Endothelial cell of umbilical vein (primary cell): ENCODE results near the gene PRDM11. TPM values are rescaled to one million over a fixed set of nuclear protein-coding genes. Genes with fewer than 3 reads are reported as not detected.

Experiments used
- BruUV-seq: library from RNA; stranded (reverse); fragments of 400-500 nt; replicated peaks from 2 replicates; lab custom pipeline; 2021; lab: Mats Ljungman, UMichigan
- CTCF ChIA-PET: fragments of 300-600, 350-600 bp; sonication (Branson Sonifier 250); formaldehyde crosslinking; loops from one replicate; lab custom pipeline; 2021; ENCODE audit warnings: antibody characterized with exemption, inconsistent platforms; lab: Charles Lee
- POLR2A ChIA-PET: fragments of 300-600, 350-600 bp; sonication (Branson Sonifier 250); formaldehyde crosslinking; loops from one replicate; lab custom pipeline; 2021; ENCODE audit warnings: antibody characterized with exemption, inconsistent platforms; lab: Charles Lee
- DNase-seq: peaks from one replicate; pipeline ENCODE4 v3.0.0-alpha.2; 2011; ENCODE audit warnings: low read depth, low spot score
- FAIRE-seq: peaks from 2 replicates; lab custom pipeline; 2011; peaks lifted over from hg19 to GRCh38; lab: Jason Lieb, UNC
- H2AFZ ChIP-seq: 2 replicates; pipeline ENCODE4 v1.6.0; 2012; ENCODE audit warnings: low read depth, low read length, control low read depth, inconsistent platforms
- H3K27ac ChIP-seq: 2 replicates; pipeline ENCODE4 v1.5.1; 2011; ENCODE audit warnings: low read depth, mild to moderate bottlenecking, control low read depth, low read length, moderate library complexity; ENCODE audit not compliant: insufficient read depth
- H3K27me3 ChIP-seq, 2 experiments: 2 replicates each; pipeline versions ENCODE4 v1.6.0 to v1.6.1; 2011; ENCODE audit warnings: low read length in 2 of 2, mixed read lengths in 1 of 2; ENCODE audit not compliant: control insufficient read depth in 2 of 2, insufficient read depth in 2 of 2
- H3K36me3 ChIP-seq, 2 experiments: 2 replicates in 1 of 2; 3 replicates in 1 of 2; pipeline ENCODE4 v1.5.1; 2011; ENCODE audit warnings: low read length in 2 of 2, mild to moderate bottlenecking in 1 of 2, moderate library complexity in 1 of 2; ENCODE audit not compliant: control insufficient read depth in 2 of 2, insufficient read depth in 2 of 2; ENCODE audit errors: extremely low read depth in 1 of 2
- H3K4me1 ChIP-seq: 3 replicates; pipeline ENCODE4 v1.5.1; 2011; ENCODE audit warnings: mild to moderate bottlenecking, low read length; ENCODE audit not compliant: control insufficient read depth, insufficient read depth; ENCODE audit errors: extremely low read depth
- H3K4me2 ChIP-seq: 2 replicates; pipeline ENCODE4 v1.6.1; 2011; ENCODE audit warnings: low read length, control low read depth, mixed read lengths; ENCODE audit not compliant: insufficient read depth
- H3K4me3 ChIP-seq, 3 experiments: fragments of 200-600 bp in 1 of 3; sonication (generic), shearing (Covaris generic) in 1 of 3; replicated peaks in 1 of 3; 2 replicates each; pipeline ENCODE4 v1.5.1; 2011 to 2016; ENCODE audit warnings: control low read depth in 3 of 3, low read length in 3 of 3, mild to moderate bottlenecking in 2 of 3, inconsistent platforms in 1 of 3, low read depth in 1 of 3, moderate library complexity in 1 of 3; ENCODE audit not compliant: insufficient read depth in 1 of 3
- H3K79me2 ChIP-seq: 2 replicates; pipeline ENCODE4 v1.6.0; 2012; ENCODE audit warnings: low read length, inconsistent platforms; ENCODE audit not compliant: control insufficient read depth, insufficient read depth
- H3K9ac ChIP-seq: replicated peaks from 2 replicates; pipeline ENCODE3; 2011; ENCODE audit warnings: low read length, control low read depth; ENCODE audit not compliant: insufficient read depth; ENCODE audit errors: extremely low read depth
- H3K9me1 ChIP-seq: replicated peaks from 3 replicates; pipeline ENCODE4 v1.6.0; 2011; ENCODE audit warnings: mild to moderate bottlenecking, low read length; ENCODE audit not compliant: control insufficient read depth, insufficient read depth; ENCODE audit errors: extremely low read depth
- H3K9me3 ChIP-seq: replicated peaks from 2 replicates; pipeline ENCODE4 v1.5.1; 2012; ENCODE audit warnings: low read length, inconsistent platforms; ENCODE audit not compliant: control insufficient read depth, insufficient read depth
- H4K20me1 ChIP-seq: replicated peaks from 2 replicates; pipeline ENCODE3; 2011; ENCODE audit warnings: mild to moderate bottlenecking, low read length; ENCODE audit not compliant: control insufficient read depth, insufficient read depth; ENCODE audit errors: extremely low read depth
- CTCF ChIP-seq, 2 donors: IDR thresholded peaks; 1 replicate in 1 of 2; 2 replicates in 1 of 2; pipeline ENCODE4 v1.5.1; 2011; ENCODE audit warnings: low read length in 2 of 2, mild to moderate bottlenecking in 2 of 2, moderate library complexity in 2 of 2, control low read depth in 1 of 2, inconsistent platforms in 1 of 2, low read depth in 1 of 2; ENCODE audit not compliant: insufficient read depth in 1 of 2; ENCODE audit errors: extremely low read depth in 1 of 2
- EZH2 ChIP-seq: IDR thresholded peaks from 2 replicates; pipeline ENCODE4 v1.6.1; 2012; ENCODE audit warnings: borderline replicate concordance, low read depth, mild to moderate bottlenecking, moderate library complexity, low read length, inconsistent platforms; ENCODE audit not compliant: severe bottlenecking
- FOS ChIP-seq: IDR thresholded peaks from 2 replicates; pipeline ENCODE4 v1.6.1; 2011; ENCODE audit warnings: mild to moderate bottlenecking, low read length, moderate library complexity, borderline replicate concordance; ENCODE audit not compliant: insufficient read depth
- GATA2 ChIP-seq: IDR thresholded peaks from 2 replicates; pipeline ENCODE4 v1.7.0; 2011; ENCODE audit warnings: low read depth, mild to moderate bottlenecking, moderate library complexity, mixed read lengths, low read length; ENCODE audit not compliant: insufficient read length, insufficient read depth
- JUN ChIP-seq: IDR thresholded peaks from 2 replicates; pipeline ENCODE4 v1.6.1; 2011; ENCODE audit warnings: borderline replicate concordance, low read depth; ENCODE audit not compliant: insufficient read length, insufficient read depth
- MAX ChIP-seq: IDR thresholded peaks from 2 replicates; pipeline ENCODE4 v1.6.1; 2011; ENCODE audit not compliant: insufficient read depth, insufficient read length
- MYC ChIP-seq: IDR thresholded peaks from one replicate; pipeline ENCODE4 v1.6.1; 2011; ENCODE audit warnings: mild to moderate bottlenecking, low read depth, low read length
- POLR2A ChIP-seq: IDR thresholded peaks from 2 replicates; pipeline ENCODE4 v1.6.1; 2012; ENCODE audit warnings: low read depth, mild to moderate bottlenecking, control low read depth, low read length
- POLR2AphosphoS5 ChIP-seq: IDR thresholded peaks from 2 replicates; pipeline ENCODE4 v1.6.1; 2012; ENCODE audit warnings: low read depth, mild to moderate bottlenecking, control low read depth, low read length, moderate library complexity; ENCODE audit not compliant: insufficient read depth
- dilution Hi-C: fragments of 300-500 bp; cut with MboI; formaldehyde crosslinking; loops from one replicate; pipeline ENCODE4 v1.15.0; 2019; ENCODE audit warnings: low sequenced_read_pairs; ENCODE audit not compliant: extremely low pct_ligation_motif_present
- intact Hi-C: fragments of 100-400 bp; cut with micrococcal nuclease; formaldehyde crosslinking; loops from one replicate; pipeline ENCODE4 v1.10.0; 2022
- polyA plus RNA-seq, 4 experiments: library from polyadenylated mRNA; depleted of rRNA in 3 of 4; stranded (reverse) in 3 of 4; unstranded in 1 of 4; fragments of >200 nt; gene quantifications; 2 replicates each; pipeline versions ENCODE4 v1.2.1 to v1.2.3, GENCODE V29; 2011 to 2012; ENCODE audit warnings: missing spikeins in 1 of 4
- total RNA-seq: library from RNA; stranded (reverse); gene quantifications from 2 replicates; pipeline ENCODE4 v1.2.3, GENCODE V29; 2021

PRDM11 gene
- total and polyA plus RNA-seq, 2 donors (not counting 3 experiments of a cell fraction or from before 2014, with no cell fraction given), result 6.9 to 14.1 TPM

- DNase-seq, result peak; percentile 21
- intact Hi-C loops, result loop anchor here (1.0 to 5.0 kb wide), 2 partner anchors 71 to 110 kb away; no protein-coding TSS in a partner anchor
- Histone ChIP-seq H3K27me3 (no peaks in the 10 kb centered on the region), H4K20me1 (no peaks in the 10 kb centered on the region), H2AFZ (no peak overlapping the region), H3K4me3 (no peak overlapping the region), H3K4me2 (no peak overlapping the region), H3K4me1 (peaks cover 12% of the 10 kb centered on the region), H3K9me3 (no peaks in the 10 kb centered on the region), H3K79me2 (no peaks in the 10 kb centered on the region), H3K36me3 (peaks cover 0 to 14% of the 10 kb centered on the region in 2 experiments), H3K9me1 (no peaks in the 10 kb centered on the region), H3K27ac (no peak overlapping the region), H3K9ac (no peak overlapping the region)
- dilution Hi-C loops, result no loop called here
- BruUV-seq, result no TSS peak
- TF ChIP-seq CTCF (IDR thresholded peaks at IDR 0.05; ENCODE audit: extremely low read depth in 1 of 2, insufficient read depth in 1 of 2, low read depth in 1 of 2, low read length in 2 of 2), result peak; percentile 63 to 66
- TF ChIP-seq POLR2AphosphoS5, result no peak
- ChIA-PET POLR2A (no interaction called here), CTCF (interaction anchor here (0.5 to 5.5 kb wide), 10 partner anchors 10 to 263 kb away, joined by 3 to 35 read pairs (median 5); no protein-coding TSS in a partner anchor)
- peak; percentile 46 for FAIRE-seq
These were observed 36.5 kb downstream of the PRDM11 start for GRCh38 chr11:45182902-45183301.

GRCh38 chr11:45184640-45185039 lies 38.2 kb downstream of the PRDM11 start:
- FAIRE-seq, result no peak

More at GRCh38 chr11:45184640-45185039, 38.2 kb downstream of the PRDM11 start:
- intact Hi-C loops, result loop anchor here (5.0 kb wide), 1 partner anchor 72 kb away; no protein-coding TSS in a partner anchor
- peaks cover 12% of the 10 kb centered on the region for H3K4me1 ChIP-seq
- no peak for TF ChIP-seq EZH2
- TF ChIP-seq POLR2A, result no peak
- TF ChIP-seq MYC, result no peak
- TF ChIP-seq CTCF (IDR thresholded peaks at IDR 0.05; ENCODE audit: extremely low read depth in 1 of 2, insufficient read depth in 1 of 2, low read depth in 1 of 2, low read length in 2 of 2), result no peak
- TF ChIP-seq JUN, result no peak
- no peak for TF ChIP-seq MAX
- no peak for TF ChIP-seq FOS
- no peak for TF ChIP-seq POLR2AphosphoS5
- no peak for TF ChIP-seq GATA2
- H4K20me1 ChIP-seq, result no peaks in the 10 kb centered on the region
- no peak for DNase-seq
- H3K9me1 ChIP-seq, result no peaks in the 10 kb centered on the region
- ChIA-PET CTCF (interaction anchor here (0.8 to 5.5 kb wide), 3 partner anchors 14 to 49 kb away, joined by 3 to 35 read pairs (median 16); no protein-coding TSS in a partner anchor), POLR2A (no interaction called here)
- no peak overlapping the region for H3K27ac ChIP-seq
- peaks cover 0 to 17% of the 10 kb centered on the region in 2 experiments for H3K36me3 ChIP-seq
- dilution Hi-C loops, result no loop called here
- no peaks in the 10 kb centered on the region for H3K9me3 ChIP-seq
- no peak overlapping the region for H3K4me3 ChIP-seq
- no peaks in the 10 kb centered on the region for H3K79me2 ChIP-seq
- no TSS peak for BruUV-seq
- H3K9ac ChIP-seq, result no peak overlapping the region
- no peak overlapping the region for H2AFZ ChIP-seq
- no peaks in the 10 kb centered on the region for H3K27me3 ChIP-seq
- no peak overlapping the region for H3K4me2 ChIP-seq
